ENCODE measurements around the gene PGS1.

- TF ChIP-seq SIX5 (IDR thresholded peaks at IDR 0.05; ENCODE audit: low read depth, low read length, severe bottlenecking) (no peak), POLR2A (IDR thresholded peaks at IDR 0.05; ENCODE audit: low read depth, low read length) (no peak), ETV6 (conservative IDR thresholded peaks at IDR 0.05 in 1 of 2, IDR thresholded peaks at IDR 0.05 in 1 of 2; ENCODE audit: borderline replicate concordance in 1 of 2, low read depth in 1 of 2) (no peak), EP300 (IDR thresholded peaks at IDR 0.05; ENCODE audit: borderline replicate concordance in 1 of 2, control insufficient read depth in 1 of 2, low read depth in 2 of 2, low read length in 2 of 2) (no peak), ZZZ3 (IDR thresholded peaks at IDR 0.05; ENCODE audit: control insufficient read depth, insufficient read length, low read depth) (no peak), TAF1 (IDR thresholded peaks at IDR 0.05; ENCODE audit: borderline replicate concordance, low read depth, low read length) (no peak)
- TF ChIP-seq, protein P1, sequence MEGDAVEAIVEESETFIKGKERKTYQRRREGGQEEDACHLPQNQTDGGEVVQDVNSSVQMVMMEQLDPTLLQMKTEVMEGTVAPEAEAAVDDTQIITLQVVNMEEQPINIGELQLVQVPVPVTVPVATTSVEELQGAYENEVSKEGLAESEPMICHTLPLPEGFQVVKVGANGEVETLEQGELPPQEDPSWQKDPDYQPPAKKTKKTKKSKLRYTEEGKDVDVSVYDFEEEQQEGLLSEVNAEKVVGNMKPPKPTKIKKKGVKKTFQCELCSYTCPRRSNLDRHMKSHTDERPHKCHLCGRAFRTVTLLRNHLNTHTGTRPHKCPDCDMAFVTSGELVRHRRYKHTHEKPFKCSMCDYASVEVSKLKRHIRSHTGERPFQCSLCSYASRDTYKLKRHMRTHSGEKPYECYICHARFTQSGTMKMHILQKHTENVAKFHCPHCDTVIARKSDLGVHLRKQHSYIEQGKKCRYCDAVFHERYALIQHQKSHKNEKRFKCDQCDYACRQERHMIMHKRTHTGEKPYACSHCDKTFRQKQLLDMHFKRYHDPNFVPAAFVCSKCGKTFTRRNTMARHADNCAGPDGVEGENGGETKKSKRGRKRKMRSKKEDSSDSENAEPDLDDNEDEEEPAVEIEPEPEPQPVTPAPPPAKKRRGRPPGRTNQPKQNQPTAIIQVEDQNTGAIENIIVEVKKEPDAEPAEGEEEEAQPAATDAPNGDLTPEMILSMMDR (IDR thresholded peaks at IDR 0.05 in 2 of 3, conservative IDR thresholded peaks at IDR 0.05 in 1 of 3; ENCODE audit: control insufficient read depth in 2 of 3, extremely low read depth in 1 of 3, insufficient read depth in 1 of 3, low read depth in 3 of 3, low read length in 3 of 3): no peak
- TF ChIP-seq, protein P2, sequence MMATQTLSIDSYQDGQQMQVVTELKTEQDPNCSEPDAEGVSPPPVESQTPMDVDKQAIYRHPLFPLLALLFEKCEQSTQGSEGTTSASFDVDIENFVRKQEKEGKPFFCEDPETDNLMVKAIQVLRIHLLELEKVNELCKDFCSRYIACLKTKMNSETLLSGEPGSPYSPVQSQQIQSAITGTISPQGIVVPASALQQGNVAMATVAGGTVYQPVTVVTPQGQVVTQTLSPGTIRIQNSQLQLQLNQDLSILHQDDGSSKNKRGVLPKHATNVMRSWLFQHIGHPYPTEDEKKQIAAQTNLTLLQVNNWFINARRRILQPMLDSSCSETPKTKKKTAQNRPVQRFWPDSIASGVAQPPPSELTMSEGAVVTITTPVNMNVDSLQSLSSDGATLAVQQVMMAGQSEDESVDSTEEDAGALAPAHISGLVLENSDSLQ (IDR thresholded peaks at IDR 0.05): no peak
Measured at GRCh38 chr17:78367193-78367592, 11.3 kb upstream of the PGS1 start.
